Fibroblast of skin of abdomen (primary cell): ENCODE results near the gene IQUB.
"Not testable (repeated sequence)": the region's sequence is repeated elsewhere in the genome, so short reads cannot be mapped to it uniquely, and the experiment has no call there.

Experiments used
- DNase-seq: peaks from one replicate; pipeline ENCODE4 v3.0.0-alpha.2; 2013

Gene IQUB

GRCh38 chr7:123538897-123539296, 4.5 kb upstream of the IQUB start:
- peak; percentile 8 for DNase-seq

GRCh38 chr7:123538189-123538714, 3.9 kb upstream of the IQUB start:
- peak; percentile 84 for DNase-seq

GRCh38 chr7:123537026-123537642, 2.7 kb upstream of the IQUB start:
- peak; percentile 5 for DNase-seq

- no peak for DNase-seq
These were observed 1.1 kb upstream of the IQUB start for GRCh38 chr7:123535517-123535916.

- DNase-seq: no peak
These were observed 439 bp downstream of the IQUB start for GRCh38 chr7:123533929-123534382.

GRCh38 chr7:123533553-123533917, 860 bp downstream of the IQUB start:
- DNase-seq: no peak

GRCh38 chr7:123532788-123533552, 1.4 kb downstream of the IQUB start:
- not testable (repeated sequence) for DNase-seq

- DNase-seq: not testable (repeated sequence)
These were observed 2.1 kb downstream of the IQUB start for GRCh38 chr7:123532343-123532742.

- not testable (repeated sequence) for DNase-seq
These were observed 4.3 kb downstream of the IQUB start for GRCh38 chr7:123530035-123530591.

- no peak for DNase-seq
These were observed 6.1 kb downstream of the IQUB start for GRCh38 chr7:123528265-123528664.

GRCh38 chr7:123527712-123528225, 6.6 kb downstream of the IQUB start:
- not testable (repeated sequence) for DNase-seq

GRCh38 chr7:123526533-123526932, 7.9 kb downstream of the IQUB start:
- DNase-seq: not testable (repeated sequence)

GRCh38 chr7:123522066-123522465, 12.3 kb downstream of the IQUB start:
- DNase-seq: no peak

- DNase-seq: no peak
These were observed 29.2 kb downstream of the IQUB start for GRCh38 chr7:123505221-123505620.

GRCh38 chr7:123502201-123502600, 32.2 kb downstream of the IQUB start:
- DNase-seq: no peak

- no peak for DNase-seq
These were observed 33.4 kb downstream of the IQUB start for GRCh38 chr7:123500878-123501489.

- no peak for DNase-seq
These were observed 35.0 kb downstream of the IQUB start for GRCh38 chr7:123499211-123499970.

- DNase-seq: no peak
These were observed 35.8 kb downstream of the IQUB start for GRCh38 chr7:123498601-123499000.

- no peak for DNase-seq
These were observed 36.4 kb downstream of the IQUB start for GRCh38 chr7:123498031-123498430.

- peak; percentile 13 for DNase-seq
These were observed 40.1 kb downstream of the IQUB start for GRCh38 chr7:123494193-123494796.

- DNase-seq: no peak
These were observed 41.9 kb downstream of the IQUB start for GRCh38 chr7:123492485-123492884.

- no peak for DNase-seq
These were observed 48.7 kb downstream of the IQUB start for GRCh38 chr7:123485721-123486120.
